HG02943 (cell line): ENCODE results near the gene DNAI4.
A peak's percentile ranks its signal among the peaks of the same experiment; 100 is the strongest.
"Not testable (repeated sequence)": the region's sequence is repeated elsewhere in the genome, so short reads cannot be mapped to it uniquely, and the experiment has no call there.

Experiments
- ATAC-seq: cut with Tn5 transposase; IDR thresholded peaks from one replicate; pipeline ENCODE4 v1.9.1; 2021; ENCODE audit warnings: mild to moderate bottlenecking, low read depth, moderate library complexity; ENCODE audit not compliant: unreplicated experiment

Gene DNAI4

DNA sequence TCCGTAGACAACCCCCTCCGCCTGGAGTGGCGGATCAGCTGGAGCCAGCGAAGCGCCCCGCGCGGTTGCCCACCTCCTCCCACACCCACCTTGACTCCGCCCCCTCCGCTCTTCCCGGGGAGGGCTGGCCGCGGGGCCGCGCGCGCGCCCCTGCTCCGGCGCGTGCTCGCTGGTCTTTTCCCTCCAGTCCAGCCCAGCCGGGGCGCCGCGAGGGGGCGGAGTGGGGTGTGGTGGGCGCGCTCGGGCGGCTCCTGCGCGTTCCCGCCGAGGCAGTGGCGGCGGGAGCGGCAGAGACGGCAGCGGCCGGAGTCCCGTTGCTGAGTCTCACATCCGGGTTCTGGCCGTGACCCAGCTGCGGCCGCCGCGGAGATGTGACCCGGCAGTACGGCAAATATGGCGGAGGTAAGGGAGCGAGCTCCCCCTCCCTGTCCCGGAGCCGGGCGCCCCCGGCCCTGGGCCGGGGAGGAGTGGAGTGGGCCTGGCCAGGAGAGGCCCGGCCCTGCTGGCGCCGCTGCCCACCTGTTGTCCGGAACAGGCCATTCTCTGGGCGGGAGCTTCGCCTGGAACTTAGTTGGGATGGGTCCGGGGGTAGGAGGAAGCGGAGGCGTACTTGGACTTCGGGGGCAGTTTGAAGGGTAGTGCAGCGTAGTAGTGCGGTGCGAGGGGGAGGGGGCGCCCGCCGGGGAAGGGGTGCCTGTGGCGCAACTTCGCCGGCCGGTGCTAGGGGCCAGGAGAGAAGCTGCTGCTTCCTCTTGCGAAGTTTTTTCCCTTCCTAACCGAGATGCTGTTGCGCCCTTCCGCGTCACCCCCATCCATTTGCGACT, 5.6 kb upstream of the DNAI4 start:
- ATAC-seq, result peak; percentile 63

GRCh38 chr1:66929691-66929998, 5.0 kb upstream of the DNAI4 start:
- ATAC-seq, result no peak

DNA sequence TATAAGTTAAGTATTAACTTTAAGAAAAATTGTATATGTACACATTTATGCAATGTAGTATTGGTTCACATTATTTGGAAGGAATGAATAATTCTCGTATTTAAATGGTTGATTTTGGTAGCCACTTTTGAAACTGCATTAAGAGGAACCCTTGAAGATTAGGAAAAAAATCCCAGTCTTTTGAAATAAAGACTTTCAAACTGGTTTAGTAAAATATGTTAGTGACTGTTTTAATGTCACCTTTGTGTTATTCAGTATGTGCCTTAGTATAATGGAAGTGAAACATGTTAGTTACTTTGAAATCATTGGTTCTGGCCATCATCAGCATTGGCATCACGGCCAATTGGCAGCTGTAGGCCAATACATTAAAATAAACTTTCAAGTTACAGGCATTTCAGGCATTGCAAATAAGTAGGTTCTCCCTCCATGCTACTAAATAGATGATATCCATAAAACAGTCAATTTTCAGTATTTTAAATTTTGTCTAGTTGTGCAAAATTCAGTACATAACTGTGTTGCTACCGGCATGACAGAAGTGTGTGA, 4.6 kb upstream of the DNAI4 start:
- no peak for ATAC-seq

- no peak for ATAC-seq
Measured at GRCh38 chr1:66927528-66927927, 2.9 kb upstream of the DNAI4 start.

- ATAC-seq, result no peak
Measured at GRCh38 chr1:66925944-66926343, 1.3 kb upstream of the DNAI4 start.

GRCh38 chr1:66925558-66925910, 878 bp upstream of the DNAI4 start:
- no peak for ATAC-seq

- ATAC-seq, result no peak
Measured at GRCh38 chr1:66920543-66920942, 4.1 kb downstream of the DNAI4 start.

GRCh38 chr1:66919828-66920227, 4.8 kb downstream of the DNAI4 start:
- ATAC-seq, result no peak

GRCh38 chr1:66919063-66919462, 5.6 kb downstream of the DNAI4 start:
- no peak for ATAC-seq

DNA sequence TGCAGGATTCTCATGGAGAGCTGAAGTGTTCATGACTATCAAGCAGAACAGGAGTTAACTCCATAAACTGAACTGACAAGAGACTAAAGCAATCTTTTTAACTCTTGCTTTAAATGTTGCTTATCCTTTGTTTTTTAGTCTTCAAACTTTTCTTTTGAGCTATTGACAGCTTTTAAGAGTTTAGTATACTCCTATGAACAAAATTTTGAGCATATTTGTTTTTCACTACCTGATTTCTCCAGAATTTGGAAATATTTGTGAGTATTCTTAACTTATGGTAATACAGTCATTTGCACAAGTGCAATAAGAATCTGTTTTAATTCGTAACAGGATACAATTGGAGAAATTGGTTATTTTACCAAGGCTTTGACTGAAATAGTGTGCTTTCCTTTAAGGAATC, 7.2 kb downstream of the DNAI4 start:
- no peak for ATAC-seq

- ATAC-seq, result no peak
Measured at GRCh38 chr1:66916320-66916719, 8.3 kb downstream of the DNAI4 start.

- not testable (repeated sequence) for ATAC-seq
Measured at GRCh38 chr1:66915203-66915602, 9.5 kb downstream of the DNAI4 start.

DNA sequence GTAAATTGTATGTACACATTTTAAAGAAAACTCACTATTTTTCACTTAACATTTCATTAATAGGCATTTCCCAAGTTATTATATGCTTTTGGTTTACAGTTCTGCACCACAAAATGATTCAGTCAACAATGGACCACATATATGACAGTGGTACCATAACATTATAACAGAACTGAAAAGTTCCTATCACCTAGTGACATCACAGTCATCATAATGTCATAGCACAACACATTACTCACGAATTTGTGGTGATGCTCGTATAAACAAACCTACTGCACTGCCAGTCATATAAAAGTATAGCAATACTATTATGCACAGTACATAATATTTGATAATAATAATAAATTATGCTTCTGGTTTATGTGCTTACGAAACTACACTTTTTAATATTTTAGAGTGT, 30.9 kb downstream of the DNAI4 start:
- ATAC-seq, result no peak

- ATAC-seq, result no peak
Measured at GRCh38 chr1:66890621-66891020, 34.0 kb downstream of the DNAI4 start.

- no peak for ATAC-seq
Measured at GRCh38 chr1:66889030-66889429, 35.6 kb downstream of the DNAI4 start.

DNA sequence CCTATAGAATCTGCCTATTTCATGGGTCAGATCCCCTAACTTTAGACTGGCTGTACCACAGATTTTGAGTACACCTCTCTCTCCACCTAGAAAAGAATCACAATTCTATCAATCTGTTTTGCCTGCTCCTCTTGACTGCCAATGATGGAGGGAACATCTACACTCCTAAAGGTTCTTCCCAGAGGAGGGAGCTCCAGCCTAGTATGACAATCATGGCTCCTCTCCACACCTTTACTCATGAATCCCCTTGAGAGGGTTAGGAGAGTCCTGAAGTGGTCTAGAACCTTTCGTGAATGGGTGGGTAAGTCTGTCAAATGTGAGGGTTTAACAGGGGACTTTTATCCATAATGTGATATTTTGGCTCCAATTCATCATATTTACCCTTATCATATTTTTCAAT, 48.0 kb downstream of the DNAI4 start:
- ATAC-seq, result no peak

DNA sequence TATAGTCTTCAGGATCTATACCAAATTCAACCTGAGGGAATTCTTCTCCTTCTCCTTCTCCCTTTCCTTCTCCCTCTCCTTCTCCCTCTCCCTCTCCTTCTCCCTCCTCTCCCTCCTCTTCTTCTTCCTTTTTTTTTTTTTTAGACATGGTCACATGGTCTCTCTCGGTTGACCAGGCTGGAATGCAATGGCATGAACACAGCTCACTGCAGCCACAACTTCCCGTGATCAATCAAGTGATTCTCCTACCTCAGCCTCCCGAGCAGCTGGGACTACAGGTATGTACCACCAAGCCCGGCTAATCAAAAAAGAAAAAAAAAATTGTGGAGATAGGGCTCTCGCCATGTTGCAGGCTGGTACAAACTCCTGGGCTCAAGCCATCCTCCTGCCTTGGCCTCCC, 51.5 kb downstream of the DNAI4 start:
- no peak for ATAC-seq

DNA sequence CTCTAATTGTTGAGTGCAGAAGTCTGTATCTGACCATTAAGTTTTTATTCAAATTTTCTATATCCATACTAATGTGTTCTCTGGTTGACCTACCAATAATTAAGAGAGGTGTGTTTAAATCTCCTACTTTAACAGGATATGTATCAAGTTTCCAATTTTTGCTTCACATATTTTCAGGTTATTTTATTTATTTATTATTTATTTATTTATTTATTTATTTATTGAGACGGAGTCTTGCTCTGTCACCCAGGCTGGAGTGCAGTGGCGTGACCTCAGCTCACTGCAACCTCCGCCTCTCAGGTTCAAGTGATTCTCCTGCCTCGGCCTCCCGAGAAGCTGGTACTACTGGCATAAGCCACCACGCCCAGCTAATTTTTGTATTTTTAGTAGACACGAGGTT, 52.6 kb downstream of the DNAI4 start:
- ATAC-seq, result not testable (repeated sequence)

GRCh38 chr1:66867501-66867900, 57.2 kb downstream of the DNAI4 start:
- no peak for ATAC-seq

DNA sequence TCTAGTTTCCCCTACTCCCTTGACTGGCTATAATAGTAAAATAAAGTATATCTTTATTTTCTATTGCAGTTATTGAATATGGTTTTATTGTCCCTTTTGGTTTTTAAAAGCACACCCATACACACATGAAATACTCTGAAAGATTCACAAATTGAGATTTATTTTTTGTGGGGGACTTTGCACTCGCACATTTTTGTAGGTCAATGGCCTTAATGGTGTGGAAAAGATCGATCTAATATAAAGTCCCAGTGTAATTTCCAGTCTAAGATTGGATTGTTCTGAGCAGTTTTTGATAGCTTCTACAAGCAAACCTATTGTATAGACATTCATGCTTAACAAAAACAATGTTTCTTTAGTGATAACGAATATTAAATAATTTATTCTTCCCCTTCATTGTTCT, 64.1 kb downstream of the DNAI4 start:
- no peak for ATAC-seq

DNA sequence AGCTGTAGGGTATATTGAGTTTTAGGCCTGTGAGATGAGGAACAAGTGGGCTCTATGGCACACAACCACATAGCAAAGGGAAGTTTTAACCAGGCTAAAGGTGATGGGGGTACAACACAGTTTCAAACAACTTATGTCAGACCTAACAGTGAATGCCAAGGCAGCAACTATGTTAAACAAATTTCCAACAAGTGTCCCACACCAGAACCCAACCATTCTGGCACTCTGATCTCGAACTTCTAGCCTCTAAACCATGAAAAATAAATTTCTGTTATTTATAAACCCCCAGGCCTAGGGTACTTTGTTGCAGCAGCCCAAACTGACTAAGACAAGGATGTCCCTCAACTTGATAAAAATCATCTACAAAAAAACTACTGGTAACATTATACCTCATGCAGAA, 71.3 kb downstream of the DNAI4 start:
- no peak for ATAC-seq

- no peak for ATAC-seq
Measured at GRCh38 chr1:66852870-66853269, 71.8 kb downstream of the DNAI4 start.

- no peak for ATAC-seq
Measured at GRCh38 chr1:66850989-66851388, 73.7 kb downstream of the DNAI4 start.
